NK-92 treated with Interleukin-12 subunit alpha and Interleukin-12 subunit beta, amount 100 ng/mL, for 24 hours (cell line): Measurements from ENCODE around the gene CAMK2A.
A peak's percentile ranks its signal among the peaks of the same experiment; 100 is the strongest.
"Not testable (repeated sequence)": the region's sequence is repeated elsewhere in the genome, so short reads cannot be mapped to it uniquely, and the experiment has no call there.

Experiments used
- DNase-seq: peaks from one replicate; lab custom pipeline; 2025; lab: John Stamatoyannopoulos, UW

CAMK2A gene

DNA sequence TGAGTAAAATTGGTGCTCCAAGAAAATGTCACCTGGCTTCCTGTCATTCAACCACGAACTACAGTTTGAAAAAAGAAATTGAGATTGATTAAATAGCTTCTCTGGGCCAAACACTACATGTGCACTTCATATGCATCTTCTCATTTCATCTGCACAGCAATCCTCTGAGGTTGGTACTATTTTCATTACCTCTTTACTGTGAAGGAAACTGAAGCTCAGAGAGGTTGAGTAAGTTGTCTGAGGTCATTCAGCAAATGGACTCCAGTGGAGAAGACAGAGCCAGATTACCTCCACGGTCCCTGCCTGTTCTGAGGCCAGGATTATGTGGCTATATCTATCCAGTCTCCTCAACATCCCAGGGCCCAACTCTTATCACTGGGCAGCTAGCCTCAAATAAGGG, 53.3 kb downstream of the CAMK2A start:
- DNase-seq: no peak

DNA sequence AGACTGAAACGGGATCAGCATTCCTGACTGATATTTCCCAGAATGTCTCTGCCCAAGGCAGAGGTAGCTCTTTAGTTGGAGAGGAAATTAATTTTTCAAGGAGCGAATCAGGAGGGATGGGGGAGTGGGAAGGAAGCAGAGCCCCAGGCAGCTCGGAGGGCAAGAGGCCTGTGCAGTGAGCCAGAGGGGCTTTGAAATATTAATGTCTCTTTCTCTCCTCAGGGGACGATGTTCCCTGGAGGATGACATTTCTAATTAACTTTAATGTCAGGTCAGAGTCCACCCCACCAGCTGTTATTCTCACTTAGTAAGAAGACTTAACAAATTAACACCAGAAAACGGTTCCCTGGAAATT, 54.1 kb downstream of the CAMK2A start:
- DNase-seq: no peak

DNA sequence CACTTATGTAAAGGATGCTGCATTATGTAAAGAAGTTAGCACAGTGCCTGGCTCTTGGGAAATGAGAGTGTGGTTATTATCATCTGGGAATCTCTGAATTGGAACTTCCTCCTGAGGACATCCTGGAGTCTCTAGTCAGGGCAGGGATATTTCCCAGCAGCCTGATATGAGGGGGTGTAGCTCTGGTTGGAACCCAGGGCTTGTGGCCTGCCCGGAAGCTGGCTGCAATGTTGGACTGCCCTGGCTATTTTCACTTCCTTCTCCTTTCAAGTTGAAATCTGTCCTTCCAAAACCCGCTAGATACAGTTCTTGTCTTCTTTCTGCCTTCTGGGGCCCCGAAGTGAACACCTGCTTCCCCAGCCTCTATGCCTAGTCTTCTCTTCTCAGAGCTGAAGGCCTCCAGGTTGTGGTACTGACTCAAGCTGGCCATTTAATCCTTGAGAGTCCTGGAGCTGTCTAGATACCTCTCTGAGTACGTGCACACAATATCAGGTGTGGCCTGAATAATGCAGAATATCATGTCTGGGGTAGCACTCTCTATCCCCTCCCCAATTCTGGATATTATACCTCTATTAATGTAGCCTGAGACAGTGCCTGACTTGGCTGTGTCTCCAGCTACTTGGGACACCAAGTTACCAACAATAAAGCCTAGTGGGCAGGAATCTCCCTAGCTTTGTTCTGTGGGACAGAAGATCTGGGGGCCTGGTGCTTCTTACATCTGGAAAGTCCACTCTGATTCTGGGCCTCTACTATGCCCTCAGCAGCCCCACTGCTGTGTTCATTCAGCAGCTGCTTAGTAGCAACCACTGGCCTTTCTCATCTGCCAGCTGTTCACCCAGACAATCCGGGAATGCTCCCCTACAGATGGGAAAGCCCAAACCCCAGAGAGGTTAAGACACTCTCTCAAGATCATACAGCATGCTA, 54.7 kb downstream of the CAMK2A start:
- no peak for DNase-seq

DNA sequence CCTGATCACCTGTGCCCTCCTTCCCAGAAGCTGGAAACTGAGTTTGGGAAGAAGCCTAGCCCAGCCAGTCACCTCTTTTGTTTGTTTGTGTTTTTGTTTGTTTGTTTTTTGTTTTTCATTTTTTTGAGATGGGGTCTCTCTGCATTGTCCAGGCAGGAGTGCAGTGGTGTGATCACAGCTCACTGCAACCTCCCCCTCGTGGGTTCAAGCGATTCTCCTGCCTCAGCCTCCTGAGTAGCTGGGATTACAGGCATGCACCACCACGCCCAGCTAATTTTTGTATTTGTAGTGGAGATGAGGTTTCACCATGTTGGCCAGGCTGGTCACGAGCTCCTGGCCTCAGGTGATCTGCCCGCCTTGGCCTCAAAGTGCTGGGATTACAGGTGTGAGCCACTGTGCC, 55.9 kb downstream of the CAMK2A start:
- DNase-seq: not testable (repeated sequence)

DNA sequence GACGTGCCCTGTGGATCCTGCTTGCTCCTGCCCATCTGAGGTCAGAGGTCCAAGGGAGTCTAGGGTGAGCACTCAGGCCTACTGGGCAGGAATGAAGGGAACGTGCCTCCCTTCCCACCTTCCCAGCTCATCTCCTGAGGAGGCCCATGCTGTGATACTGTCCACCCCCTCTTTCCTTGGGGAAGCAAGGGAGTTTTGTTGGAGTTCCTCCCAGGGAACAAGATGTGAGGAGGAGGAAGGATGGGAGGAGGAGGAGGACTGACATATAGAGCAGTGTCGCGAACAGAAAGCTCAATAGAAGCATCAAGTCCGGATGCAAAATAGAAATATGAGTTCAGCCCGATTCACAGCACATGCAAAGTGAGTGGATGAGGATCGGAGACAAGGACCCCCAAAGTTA, 58.7 kb downstream of the CAMK2A start:
- DNase-seq: no peak

DNA sequence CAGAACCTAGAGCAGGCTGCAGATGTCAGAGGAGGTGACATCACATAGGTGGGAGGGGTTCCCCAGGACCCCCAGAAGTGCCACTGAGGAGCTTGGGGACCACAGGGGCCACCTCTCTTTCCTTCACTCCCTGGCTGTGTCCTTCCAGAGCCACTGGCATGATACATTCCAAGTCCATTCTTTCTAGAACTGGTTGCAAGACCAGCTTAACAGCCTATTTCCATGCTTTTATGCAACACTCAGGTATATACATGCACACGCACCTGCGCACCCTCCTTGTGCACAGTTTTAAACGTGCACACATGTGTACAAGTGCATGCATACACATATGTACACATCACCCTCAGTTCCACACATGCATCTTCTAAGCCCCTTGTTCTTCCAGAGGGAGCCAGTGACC, 60.0 kb downstream of the CAMK2A start:
- no peak for DNase-seq

DNA sequence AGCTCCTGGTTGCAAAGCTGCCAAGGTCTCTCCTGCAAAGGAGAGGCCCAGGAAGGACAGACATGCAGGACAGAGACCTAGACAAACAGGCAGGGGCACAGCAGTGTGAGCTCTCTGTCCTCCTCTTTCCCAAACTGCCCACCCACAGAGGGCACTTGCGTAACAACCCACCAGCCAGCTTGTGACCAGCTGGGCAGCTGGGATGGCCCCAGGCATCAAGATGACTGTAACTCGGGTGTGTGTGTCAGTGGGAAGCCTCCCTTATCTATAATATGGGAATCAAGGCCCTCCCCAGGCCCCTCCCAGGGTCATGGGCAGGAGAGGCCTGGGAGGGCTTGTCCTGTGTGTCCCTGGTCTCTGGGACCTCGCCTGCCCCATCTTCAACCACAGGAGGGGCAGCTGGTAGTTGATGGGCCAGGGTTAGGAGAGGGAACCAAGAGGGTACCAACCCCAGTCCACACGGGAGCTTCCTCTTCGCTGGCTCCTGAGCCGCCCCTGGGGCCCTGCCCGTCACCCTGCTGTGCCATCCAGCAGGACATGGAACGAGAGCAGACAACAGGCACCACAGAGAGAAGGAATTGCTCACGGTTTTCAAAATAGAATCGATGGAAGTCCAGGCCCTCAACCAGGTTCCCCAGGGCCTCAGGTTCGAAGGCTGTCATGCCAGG, 61.8 kb downstream of the CAMK2A start:
- DNase-seq: no peak

DNA sequence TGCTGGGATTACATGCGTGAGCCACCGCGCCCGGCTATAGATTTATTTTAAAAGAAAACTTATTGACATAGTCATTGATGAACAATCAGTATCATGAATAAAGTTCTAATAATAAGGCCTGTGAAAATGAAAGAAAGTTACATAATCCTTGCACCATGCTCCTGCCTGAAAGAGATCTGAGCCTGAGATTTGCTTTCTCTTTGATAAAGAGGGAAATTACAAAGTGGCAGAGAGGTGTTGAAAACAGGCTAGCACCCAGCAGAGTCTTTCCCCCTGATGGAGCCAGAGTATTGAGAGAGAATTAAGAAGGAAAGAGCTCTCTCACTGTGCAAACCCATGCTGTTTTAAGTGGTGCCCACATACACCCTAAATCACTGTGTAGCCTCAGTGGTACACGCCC, 62.5 kb downstream of the CAMK2A start:
- no peak for DNase-seq

DNA sequence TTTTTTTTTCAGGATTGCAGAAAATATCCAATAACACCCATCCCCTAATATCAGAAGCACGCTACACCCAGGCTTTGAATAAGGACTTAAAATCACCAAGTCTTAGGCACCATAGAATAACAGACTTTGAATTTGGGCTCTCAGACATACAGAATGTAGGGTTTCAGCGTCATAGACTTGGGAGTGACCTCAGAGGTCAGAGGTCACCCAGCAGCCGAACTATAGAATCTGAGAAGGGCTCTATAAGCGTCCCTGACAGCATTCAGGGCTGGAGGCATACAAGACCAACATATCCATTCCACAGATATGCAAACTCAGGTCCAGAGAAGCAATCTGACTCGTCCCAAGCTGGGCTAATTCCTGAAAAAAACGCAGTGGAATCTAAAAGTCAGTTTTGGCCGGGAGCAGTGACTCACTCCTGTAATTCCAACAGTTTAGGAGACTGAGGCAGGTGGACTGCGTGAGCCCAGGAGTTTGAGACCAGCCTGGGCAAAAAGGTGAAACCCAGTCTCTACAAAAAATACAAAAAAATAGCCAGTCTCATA, 65.0 kb downstream of the CAMK2A start:
- DNase-seq: no peak

DNA sequence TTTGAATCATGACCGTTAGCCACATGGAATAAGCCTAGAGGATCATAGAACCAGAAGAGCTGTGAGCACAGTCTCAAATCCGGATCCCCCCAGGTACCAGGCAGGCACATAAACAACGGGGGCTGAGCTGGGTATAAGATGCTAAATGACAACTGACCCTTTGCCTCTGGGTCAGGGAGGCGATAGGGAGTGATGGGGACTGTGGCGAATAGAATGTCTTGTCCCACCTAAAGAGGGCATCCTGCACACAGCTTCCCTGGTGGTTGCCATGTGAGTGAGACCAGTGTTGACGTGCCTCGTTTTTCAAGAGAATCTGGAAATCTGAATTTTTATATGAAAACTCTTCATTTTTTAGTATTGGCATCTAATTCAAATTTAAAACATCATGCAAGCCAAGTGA, 66.1 kb downstream of the CAMK2A start:
- no peak for DNase-seq

DNA sequence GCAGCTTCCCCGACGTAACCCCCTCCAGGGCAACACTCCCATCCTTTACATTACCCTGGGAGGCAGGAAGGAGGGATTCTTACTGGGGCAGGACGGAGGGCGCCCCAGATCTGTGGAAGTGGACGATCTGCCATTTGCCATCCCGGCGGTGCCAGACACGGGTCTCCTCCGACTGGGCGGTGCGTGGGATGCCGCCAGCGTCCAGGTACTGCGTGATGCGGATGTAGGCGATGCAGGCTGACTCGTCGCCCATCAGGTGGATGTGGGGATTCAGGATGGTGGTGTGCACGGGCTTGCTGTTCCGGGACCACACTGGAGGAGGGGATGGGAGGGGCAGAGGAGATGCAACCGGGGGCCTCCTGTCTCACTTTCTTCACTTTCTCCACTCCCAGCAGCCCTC, 66.7 kb downstream of the CAMK2A start:
- DNase-seq: no peak

DNA sequence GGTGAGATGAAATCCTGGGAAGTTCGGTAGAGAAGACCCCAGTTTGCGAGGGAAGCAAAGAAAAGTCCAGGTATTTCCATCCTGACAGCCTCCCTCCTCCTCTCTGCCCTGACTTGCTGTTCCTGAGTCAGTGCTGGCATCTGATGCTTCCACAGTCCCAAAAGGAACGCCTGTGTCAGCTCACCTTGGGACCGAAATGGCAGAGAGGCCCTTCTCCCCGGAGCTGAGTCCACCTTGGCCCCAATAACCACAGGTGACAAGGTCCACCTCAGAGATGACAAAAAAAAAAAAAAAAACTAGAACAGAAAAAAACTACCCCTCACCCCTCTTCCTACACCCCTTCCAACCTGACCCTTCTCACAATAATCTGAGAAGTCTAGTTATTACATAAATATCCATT, 68.1 kb downstream of the CAMK2A start:
- DNase-seq: no peak

DNA sequence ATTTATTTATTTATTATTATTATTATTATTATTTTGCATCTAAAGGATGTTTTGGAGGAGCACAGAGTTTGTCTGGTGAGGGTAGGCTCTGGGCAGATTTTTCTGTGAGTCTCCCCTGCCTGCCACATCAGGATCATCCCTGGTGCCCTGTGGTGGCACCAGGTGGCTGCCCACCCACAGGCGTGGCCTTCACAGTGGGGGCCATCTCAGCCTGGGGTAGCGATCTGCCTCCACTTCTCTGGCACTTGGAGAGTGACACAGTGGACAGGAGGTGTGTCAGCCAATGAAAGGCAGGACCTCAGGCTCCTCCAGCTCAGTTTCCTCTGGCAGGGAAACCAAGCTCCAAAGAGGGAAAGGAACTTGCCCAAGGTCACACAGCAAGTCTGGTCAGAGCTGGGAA, 69.7 kb downstream of the CAMK2A start:
- no peak for DNase-seq

DNA sequence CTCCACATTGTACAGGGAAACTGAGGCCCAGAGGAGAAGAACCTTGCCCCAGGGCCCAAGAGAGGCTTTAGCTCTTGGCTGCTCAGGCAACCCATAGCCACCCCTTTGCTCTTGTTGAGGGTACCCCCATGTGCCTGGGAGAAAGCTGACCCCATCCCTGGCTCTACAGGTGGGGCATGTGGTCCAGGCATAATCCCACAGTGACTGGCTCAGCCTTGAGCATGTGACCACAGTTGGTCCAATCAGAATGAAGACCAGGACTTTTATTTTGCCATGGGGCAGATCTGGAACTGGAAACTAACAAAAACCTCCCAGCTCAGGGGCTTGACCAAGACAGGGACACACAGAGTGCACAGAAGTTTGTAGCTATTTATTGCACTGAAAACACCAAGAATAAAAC, 70.4 kb downstream of the CAMK2A start:
- DNase-seq: no peak

DNA sequence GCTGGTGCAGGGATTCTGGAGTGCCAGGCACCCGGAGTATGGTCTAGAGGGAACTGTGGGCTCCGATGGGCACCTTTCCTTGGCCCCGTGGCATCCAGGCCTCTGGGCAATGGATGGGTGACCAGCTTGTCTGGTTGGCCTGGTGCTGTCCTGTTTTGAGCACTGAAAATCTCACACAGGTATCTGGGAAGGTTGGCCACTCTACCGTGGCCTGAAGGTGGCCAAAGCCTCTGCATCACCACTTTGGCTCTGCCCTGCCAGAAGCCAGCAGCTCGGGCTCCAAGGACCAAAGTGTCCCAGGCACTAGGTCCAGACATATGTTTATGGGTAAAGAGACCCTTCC, 70.9 kb downstream of the CAMK2A start:
- no peak for DNase-seq

DNA sequence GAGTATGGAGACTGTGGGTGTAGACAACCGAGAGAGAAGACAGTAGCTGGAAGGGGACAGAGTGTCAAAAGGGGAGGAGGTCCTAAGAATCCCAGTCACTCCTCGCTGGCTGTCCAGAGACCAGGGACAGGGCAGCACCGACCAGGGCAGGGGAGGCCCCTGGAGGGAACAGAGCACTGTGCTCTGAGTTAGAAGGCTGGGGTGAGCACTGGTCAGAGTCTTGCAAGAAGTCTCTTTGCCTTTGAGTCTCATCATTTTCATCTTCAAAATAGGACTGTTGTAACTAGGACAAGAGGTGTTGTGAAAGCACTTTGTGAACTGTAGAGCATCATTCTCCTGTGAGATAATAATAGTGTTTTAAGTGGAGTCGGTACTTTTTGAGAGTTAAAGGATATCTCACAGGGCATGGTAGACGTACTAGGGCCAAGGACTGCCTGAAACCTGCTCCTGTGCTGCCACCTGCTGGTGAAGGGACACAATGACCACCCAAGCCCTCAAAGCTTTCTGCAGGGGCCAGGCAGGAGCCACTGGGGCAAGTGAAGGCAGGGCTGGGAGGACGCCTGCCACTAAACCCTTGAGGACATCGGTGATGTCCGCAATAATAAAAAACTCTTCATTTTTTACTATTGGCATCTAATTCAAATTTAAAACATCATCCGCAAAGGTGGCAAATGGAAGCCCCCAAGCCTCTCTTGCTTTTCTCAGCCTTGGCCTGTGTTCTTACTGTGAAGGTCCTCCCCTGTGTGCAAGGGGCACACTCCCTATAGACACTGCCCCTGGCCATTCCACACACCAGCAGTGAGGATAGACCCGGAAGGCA, 71.5 kb downstream of the CAMK2A start:
- peak; percentile 58 for DNase-seq

DNA sequence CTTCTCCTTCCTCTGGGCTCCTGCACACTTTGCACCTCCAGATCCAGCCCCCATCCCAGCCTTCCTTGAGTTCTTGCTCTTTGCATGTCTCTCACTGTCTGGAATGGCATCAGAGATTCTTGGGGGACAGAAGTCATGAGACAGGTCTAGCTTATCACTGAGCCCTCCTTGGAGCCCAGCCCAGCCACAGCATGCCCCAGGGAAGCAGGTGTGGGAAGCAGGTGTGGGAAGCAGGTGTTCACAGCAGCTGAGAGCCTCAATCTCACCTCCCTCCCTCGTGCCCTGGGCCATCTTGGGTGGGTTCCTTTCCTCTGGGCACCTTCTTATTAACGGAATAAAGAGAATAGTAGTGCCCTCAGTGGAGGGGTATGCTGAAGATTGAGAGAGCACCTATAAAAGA, 72.5 kb downstream of the CAMK2A start:
- DNase-seq: no peak

DNA sequence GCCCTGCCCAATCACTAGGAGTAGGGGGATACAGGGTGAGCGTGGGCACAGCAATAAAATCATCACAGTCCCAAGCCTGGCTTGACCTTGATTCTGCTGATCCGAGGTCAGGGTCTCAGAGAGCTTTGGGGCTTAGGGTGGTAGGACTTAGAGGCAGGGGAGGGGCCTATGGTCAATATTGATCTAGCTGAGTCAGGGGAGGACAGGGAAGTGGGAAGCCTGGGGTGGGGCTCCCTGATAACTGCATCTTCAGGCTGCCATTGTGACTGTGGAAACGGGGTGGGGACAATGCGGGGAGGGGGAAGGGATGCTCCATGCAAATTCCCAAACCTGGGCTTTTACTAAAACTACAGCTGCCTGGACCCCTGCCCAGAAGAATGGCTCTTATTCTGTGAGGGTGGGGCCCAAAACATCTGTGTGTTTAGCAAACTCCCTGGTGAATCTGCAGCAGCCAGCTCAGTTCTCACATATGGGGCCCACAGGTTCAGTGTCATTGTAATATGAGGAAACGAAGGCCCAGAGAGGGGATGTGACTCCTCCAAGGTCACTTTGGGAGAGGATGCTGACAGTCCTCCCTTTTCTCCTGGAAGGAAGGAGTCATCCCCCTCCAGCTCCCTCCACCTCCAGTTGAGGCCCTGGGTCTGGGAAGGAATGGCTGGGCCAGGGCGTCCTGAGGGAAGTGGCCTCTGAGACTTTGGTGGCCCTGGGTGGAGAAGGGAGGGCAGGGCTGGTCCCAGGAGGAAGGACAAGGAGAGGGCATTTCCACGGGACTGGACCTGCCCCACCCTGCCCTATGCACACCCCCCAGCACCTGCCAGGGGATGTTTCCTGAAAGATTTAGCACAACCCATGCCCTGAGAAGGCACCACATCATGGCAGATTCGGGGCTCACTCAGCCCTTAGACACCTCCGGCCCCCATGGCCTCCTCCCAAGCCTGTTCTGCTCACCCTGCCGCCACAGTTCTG, 73.3 kb downstream of the CAMK2A start:
- DNase-seq: no peak

DNA sequence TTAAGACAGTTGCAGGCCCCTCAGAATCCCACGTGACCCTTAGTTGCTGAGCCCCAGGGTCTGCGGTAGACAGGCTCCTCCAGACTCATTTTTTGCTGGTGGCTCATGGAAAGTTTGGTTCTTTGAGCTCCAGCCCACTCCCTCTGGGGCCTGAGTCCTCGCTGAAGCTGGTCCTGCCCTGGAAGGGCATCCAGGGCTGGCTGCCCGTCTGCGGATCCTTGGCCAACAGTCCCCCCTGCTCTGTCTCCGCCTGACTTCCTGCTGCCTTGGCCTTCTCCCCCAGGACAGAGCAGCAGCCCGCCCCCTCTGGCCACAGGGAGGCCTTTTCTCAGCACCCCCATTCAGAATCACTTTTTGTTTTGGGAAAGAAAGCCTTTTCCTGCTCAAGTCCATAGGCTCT, 75.3 kb downstream of the CAMK2A start:
- DNase-seq: no peak

DNA sequence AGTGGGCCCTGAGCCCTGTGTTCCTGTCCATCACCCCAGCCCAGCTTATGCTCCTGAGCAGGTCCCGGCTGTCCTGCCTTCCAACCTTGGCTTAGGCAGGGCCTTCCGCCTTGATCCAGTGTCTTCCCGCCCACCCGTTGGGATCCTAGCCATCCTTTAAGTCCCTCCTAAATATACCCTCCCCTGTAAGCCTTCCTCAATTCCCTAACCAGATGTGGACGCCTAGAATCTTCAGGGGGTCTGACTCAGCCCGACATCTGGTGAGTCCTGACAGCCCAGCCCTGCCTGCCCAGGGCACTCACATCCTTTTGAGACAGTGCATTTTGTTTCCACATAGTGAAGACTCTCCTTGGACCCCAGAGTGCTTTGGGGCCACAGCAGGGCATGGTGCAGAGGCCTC, 76.0 kb downstream of the CAMK2A start:
- no peak for DNase-seq
